NCI-H2081 treated with DMSO at 0.1 percent for 48 hours (cell line): ENCODE results near the gene IQGAP2.

Source experiments
- DNase-seq: peaks from one replicate; lab custom pipeline; 2025; lab: John Stamatoyannopoulos, UW

The IQGAP2 gene

DNA sequence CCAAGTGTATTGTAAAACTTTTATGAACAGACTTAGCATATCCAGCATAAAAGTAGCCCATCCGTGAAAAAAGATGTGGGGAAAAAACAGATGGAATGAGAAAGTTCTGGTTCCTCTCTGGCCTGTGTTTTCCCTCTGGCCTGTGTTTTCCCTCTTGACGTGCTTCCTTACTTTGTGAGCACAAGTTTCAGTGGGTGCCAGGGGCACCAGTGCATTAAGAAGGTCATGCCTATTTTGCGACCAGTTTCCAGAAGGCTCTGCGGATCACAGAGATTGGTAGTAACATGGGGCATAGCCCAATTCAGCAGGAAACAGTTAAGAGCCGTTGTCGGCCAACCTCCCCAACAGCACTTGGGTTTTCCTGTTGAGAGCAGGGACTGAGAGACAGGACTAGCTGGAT is 43.7 kb downstream of the IQGAP2 start:
- no peak for DNase-seq

GRCh38 chr5:76449606-76450005 is 46.5 kb downstream of the IQGAP2 start:
- DNase-seq = no peak

DNA sequence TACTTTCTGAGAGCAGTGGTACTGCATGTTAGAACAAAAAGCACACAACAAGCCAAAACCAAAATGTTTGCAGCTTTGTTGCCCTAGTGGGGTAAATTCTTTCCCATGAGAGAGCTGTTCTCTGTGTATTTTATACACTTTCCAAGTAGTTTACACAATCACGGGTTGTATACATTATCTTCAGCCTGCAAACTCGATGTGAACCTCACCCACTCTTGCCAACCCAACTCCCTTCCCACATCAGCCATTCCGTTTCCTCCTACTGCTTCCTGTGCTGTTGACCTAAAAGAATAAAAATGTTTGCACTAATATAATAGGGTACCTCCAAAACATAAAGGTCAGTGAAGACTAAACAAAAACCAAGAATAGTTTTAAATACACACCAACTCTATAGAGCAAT is 47.0 kb downstream of the IQGAP2 start:
- DNase-seq = no peak

- DNase-seq = no peak
These were observed 48.1 kb downstream of the IQGAP2 start for GRCh38 chr5:76451031-76451701.

- DNase-seq = no peak
These were observed 52.5 kb downstream of the IQGAP2 start for GRCh38 chr5:76455531-76456133.

- DNase-seq = no peak
These were observed 53.2 kb downstream of the IQGAP2 start for GRCh38 chr5:76456258-76456657.

- no peak for DNase-seq
These were observed 54.8 kb downstream of the IQGAP2 start for GRCh38 chr5:76457674-76458485.

GRCh38 chr5:76458486-76458830 is 55.4 kb downstream of the IQGAP2 start:
- no peak for DNase-seq

DNA sequence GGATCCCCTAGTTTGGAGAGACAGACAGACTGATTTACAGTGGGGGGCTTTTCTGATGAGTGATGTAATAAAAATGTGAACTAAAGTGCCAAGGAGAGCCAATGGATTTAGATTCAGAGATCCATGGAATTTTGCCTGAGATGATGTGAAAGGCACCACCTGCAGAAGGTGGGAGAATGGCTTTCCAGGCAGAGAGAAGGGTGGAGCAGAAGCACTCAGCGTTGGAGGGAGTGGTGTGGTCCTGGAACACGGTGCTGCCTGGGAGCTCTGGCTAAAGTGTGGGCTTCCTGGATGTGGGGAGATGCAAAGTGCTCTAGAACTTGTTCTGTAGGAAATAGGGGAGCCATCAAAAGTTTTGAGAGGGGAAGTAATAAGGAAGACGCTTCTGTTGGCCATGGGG is 57.0 kb downstream of the IQGAP2 start:
- DNase-seq = no peak

GRCh38 chr5:76462097-76462667 is 59.1 kb downstream of the IQGAP2 start:
- DNase-seq = no peak

GRCh38 chr5:76467216-76467615 is 64.1 kb downstream of the IQGAP2 start:
- no peak for DNase-seq

DNA sequence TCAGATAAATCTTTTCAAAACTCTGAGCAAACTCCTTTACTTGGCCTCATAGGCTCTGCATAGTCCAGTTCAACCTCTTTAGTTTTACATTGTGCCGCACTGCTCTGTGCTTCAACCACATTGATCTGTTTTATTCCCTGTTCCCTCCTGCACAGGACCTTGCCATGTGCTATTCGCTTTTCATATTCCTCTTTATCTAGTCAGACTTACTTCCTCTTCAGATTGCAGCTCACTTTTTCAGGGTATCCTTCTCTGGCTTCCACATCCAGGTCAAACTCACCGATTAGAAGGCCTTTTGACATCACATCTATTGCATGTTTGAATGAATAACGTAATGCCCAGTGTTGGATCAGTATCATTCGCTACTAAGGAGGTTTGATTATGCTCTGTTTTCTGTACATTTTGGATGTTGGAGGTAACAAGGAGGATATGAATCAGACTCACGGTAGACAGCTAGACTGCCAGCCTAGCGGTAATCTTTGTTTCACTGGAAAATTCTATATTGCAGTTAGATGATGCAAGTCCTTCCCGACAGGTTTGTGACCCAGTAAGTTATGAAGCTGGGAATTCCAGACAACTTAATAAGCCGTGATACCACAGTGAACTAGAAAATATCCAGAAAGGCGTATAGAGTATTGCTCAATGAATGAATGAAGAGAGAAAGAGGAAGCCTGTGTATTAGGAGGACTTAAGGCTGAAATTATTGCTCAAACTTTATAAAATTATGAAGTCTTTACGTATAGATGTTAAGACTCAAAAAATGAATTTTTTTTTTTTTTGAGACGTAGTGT is 65.7 kb downstream of the IQGAP2 start:
- DNase-seq = no peak

- DNase-seq = no peak
These were observed 66.7 kb downstream of the IQGAP2 start for GRCh38 chr5:76469656-76470290.

GRCh38 chr5:76470976-76471375 is 67.9 kb downstream of the IQGAP2 start:
- no peak for DNase-seq

- no peak for DNase-seq
These were observed 68.3 kb downstream of the IQGAP2 start for GRCh38 chr5:76471406-76471805.

DNA sequence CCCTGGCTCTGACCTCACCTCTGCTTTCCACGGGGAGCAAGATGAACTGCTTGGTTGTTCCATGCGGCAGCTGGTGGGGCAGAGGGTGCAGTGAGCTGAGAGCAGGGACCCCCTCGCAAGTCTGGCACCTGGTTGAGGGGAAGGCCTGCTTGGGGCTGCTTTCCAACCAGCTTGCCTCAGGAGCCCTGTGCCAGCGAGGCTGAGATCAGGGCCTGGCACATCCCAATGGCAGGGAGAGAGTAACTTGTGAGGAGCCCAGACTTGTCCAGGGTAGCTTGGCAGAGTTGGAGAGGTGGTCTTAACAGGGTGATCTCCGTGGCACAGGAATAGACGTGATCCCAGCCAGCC is 68.9 kb downstream of the IQGAP2 start:
- DNase-seq = no peak

DNA sequence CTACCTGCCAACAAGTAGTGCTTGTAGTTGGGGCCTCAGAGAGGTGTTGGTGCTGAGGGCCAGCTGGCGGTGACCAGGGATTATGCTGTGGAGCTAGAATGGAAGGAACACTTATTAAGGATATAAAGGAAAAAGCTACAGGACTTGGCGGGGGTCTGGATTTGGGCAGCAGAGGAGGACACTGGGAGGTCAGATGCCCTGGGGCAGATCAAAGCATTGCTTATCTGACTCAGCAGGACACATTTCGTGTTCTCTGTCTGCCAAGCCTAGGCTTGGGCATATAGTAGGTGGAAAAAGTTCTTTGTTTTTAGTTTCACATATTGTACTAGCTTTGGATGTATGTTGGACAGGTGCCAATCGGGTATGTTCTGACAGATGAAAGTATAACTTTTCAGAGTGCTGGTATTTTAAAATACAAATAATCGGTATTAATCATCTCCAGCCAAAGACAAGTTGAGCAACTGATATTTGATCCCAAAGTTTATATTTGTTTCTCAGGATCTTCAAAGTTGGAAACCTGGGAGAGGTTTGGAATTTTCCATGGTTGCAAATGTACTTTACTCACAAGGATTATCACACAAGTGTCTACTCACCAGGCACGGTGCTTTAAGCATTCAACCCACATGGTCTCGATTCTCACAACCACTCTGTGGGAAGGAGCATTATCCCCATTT is 69.4 kb downstream of the IQGAP2 start:
- DNase-seq = no peak

DNA sequence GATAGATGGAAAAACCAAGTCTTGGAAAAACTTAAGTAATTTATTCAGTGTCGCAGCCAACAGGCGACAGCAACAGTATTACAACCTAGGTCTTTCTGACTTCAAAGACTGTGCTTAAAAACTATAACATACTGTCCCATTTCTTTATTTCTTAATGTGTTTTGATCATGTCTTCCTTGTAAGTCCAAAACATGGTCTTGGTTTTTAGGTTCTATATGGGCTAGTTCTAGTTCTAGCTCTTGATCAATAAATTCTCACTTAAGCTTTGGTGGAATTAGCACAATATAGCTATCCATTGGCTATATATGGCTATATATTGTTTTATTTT is 69.9 kb downstream of the IQGAP2 start:
- DNase-seq = no peak

- no peak for DNase-seq
These were observed 70.6 kb downstream of the IQGAP2 start for GRCh38 chr5:76473661-76474060.

- DNase-seq = no peak
These were observed 71.3 kb downstream of the IQGAP2 start for GRCh38 chr5:76474377-76474776.

DNA sequence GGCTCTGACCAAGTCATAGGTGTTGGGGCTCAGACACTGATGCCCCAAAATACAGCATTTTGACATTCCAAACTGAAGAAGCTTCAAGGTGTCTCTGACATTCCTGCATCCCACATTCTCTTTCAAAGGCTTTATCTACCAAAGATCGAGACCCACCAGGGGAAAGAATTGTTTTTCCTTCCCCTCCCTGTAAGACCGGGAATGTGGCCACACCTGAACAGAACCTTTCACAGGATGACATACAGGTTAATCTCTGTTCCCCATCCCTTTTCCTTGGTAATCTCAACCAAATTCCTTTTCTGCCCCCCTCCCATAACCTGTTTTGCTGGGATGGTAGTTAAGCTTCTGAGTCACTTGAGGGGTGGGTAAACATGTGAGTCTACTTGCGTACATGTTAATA is 72.3 kb downstream of the IQGAP2 start:
- DNase-seq = no peak
